HEK293 (cell line): Measurements from ENCODE around the gene ABL2.

Experiments
- CTCF ChIA-PET: fragments of 350-600 bp; formaldehyde crosslinking; extraction: SDS; loops from one replicate; lab custom pipeline; 2021; ENCODE audit warnings: antibody characterized with exemption; lab: Yijun Ruan, JAX
- POLR2A ChIA-PET: fragments of 300-600 bp; formaldehyde crosslinking; extraction: SDS; loops from one replicate; lab custom pipeline; 2020; ENCODE audit warnings: antibody characterized with exemption, inconsistent platforms; lab: Yijun Ruan, JAX
- H3K27ac ChIP-seq: fragments of 200-500 bp; sonication (Bioruptor generic); 2 replicates; pipeline ENCODE4 v1.5.1; 2014; ENCODE audit warnings: low read depth, low read length, control low read depth, inconsistent platforms; ENCODE audit errors: extremely low read depth
- H3K36me3 ChIP-seq, 2 experiments: fragments of 200-500 bp in 1 of 2; sonication (Bioruptor generic) in 1 of 2; 1 replicate in 1 of 2; 2 replicates in 1 of 2; pipeline ENCODE4 v1.5.1; 2014 to 2017; ENCODE audit warnings: inconsistent platforms in 2 of 2, low read length in 2 of 2; ENCODE audit not compliant: control insufficient read depth in 2 of 2, insufficient read depth in 1 of 2
- H3K4me1 ChIP-seq: fragments of 200-500 bp; sonication (Bioruptor generic); 2 replicates; pipeline ENCODE4 v1.5.1; 2014; ENCODE audit warnings: mild to moderate bottlenecking, low read length, inconsistent platforms; ENCODE audit not compliant: control insufficient read depth, insufficient read depth
- H3K4me3 ChIP-seq: 2 replicates; pipeline ENCODE4 v1.5.1; 2011; ENCODE audit warnings: low read depth, mild to moderate bottlenecking, control low read depth, low read length, moderate library complexity
- H3K9me3 ChIP-seq: fragments of 200-500 bp; sonication (Bioruptor generic); 2 replicates; pipeline ENCODE4 v1.5.1; 2014; ENCODE audit warnings: low read depth, low read length, inconsistent platforms; ENCODE audit not compliant: control insufficient read depth, insufficient read depth
- SP7 ChIP-seq: fragments of 450-650 bp; formaldehyde crosslinking; IDR thresholded peaks from 2 replicates; pipeline ENCODE4 v1.5.1; 2016; ENCODE audit warnings: missing biosample characterization, missing genetic modification characterization
- ZNF157 ChIP-seq: fragments of 450-650 bp; formaldehyde crosslinking; IDR thresholded peaks from 2 replicates; pipeline ENCODE4 v1.5.1; 2016; ENCODE audit warnings: missing biosample characterization, missing genetic modification characterization
- ZNF16 ChIP-seq: fragments of 450-650 bp; formaldehyde crosslinking; IDR thresholded peaks from 2 replicates; pipeline ENCODE4 v1.5.1; 2016; ENCODE audit warnings: low read depth, missing biosample characterization, missing genetic modification characterization
- ZNF175 ChIP-seq: fragments of 450-650 bp; formaldehyde crosslinking; IDR thresholded peaks from 2 replicates; pipeline ENCODE4 v1.5.1; 2016; ENCODE audit warnings: missing biosample characterization, missing genetic modification characterization
- ZNF24 ChIP-seq: fragments of 450-650 bp; formaldehyde crosslinking; IDR thresholded peaks from 2 replicates; pipeline ENCODE4 v1.5.1; 2016; ENCODE audit warnings: missing biosample characterization, missing genetic modification characterization
- ZNF350 ChIP-seq: fragments of 450-650 bp; formaldehyde crosslinking; IDR thresholded peaks from 2 replicates; pipeline ENCODE4 v1.5.0; 2017; ENCODE audit warnings: missing biosample characterization, mild to moderate bottlenecking, missing genetic modification characterization
- ZNF37A ChIP-seq: fragments of 450-650 bp; IDR thresholded peaks from 2 replicates; pipeline ENCODE4 v1.5.1; 2018; ENCODE audit warnings: missing biosample characterization, missing genetic modification characterization
- ZNF423 ChIP-seq: fragments of 450-650 bp; formaldehyde crosslinking; IDR thresholded peaks from 2 replicates; pipeline ENCODE4 v1.5.1; 2016; ENCODE audit warnings: missing biosample characterization, missing genetic modification characterization
- ZNF501 ChIP-seq: fragments of 450-650 bp; formaldehyde crosslinking; IDR thresholded peaks from 2 replicates; pipeline ENCODE4 v1.5.1; 2016; ENCODE audit warnings: missing biosample characterization, missing genetic modification characterization
- ZNF585B ChIP-seq: fragments of 450-650 bp; formaldehyde crosslinking; IDR thresholded peaks from 2 replicates; pipeline ENCODE4 v1.5.1; 2016; ENCODE audit warnings: missing biosample characterization, missing genetic modification characterization
- ZNF621 ChIP-seq: fragments of 450-650 bp; formaldehyde crosslinking; IDR thresholded peaks from 2 replicates; pipeline ENCODE4 v1.5.1; 2017; ENCODE audit warnings: missing biosample characterization, missing genetic modification characterization
- ZNF654 ChIP-seq: fragments of 450-650 bp; formaldehyde crosslinking; IDR thresholded peaks from 2 replicates; pipeline ENCODE4 v1.5.1; 2016; ENCODE audit warnings: low read depth, missing biosample characterization, missing genetic modification characterization
- ZNF768 ChIP-seq: fragments of 450-650 bp; formaldehyde crosslinking; IDR thresholded peaks from 2 replicates; pipeline ENCODE4 v1.5.1; 2018; ENCODE audit warnings: missing biosample characterization, mild to moderate bottlenecking, missing genetic modification characterization
- ZNF837 ChIP-seq: fragments of 450-650 bp; formaldehyde crosslinking; IDR thresholded peaks from 2 replicates; pipeline ENCODE4 v1.5.1; 2016; ENCODE audit warnings: missing biosample characterization, missing genetic modification characterization
- ZXDB ChIP-seq: fragments of 450-650 bp; formaldehyde crosslinking; IDR thresholded peaks from 2 replicates; pipeline ENCODE4 v1.5.1; 2016; ENCODE audit warnings: missing biosample characterization, missing genetic modification characterization
- TF ChIP-seq, protein P1 (sequence below): sonication (generic); formaldehyde crosslinking; IDR thresholded peaks from 2 replicates; pipeline ENCODE4 v1.8.1; 2022; ENCODE audit warnings: mild to moderate bottlenecking, moderate library complexity, missing genetic modification reagents
- TF ChIP-seq, protein P2 (sequence below): fragments of 450-650 bp; formaldehyde crosslinking; IDR thresholded peaks from 2 replicates; pipeline ENCODE4 v1.5.1; 2016; ENCODE audit warnings: missing biosample characterization, missing genetic modification characterization
- TF ChIP-seq, protein P3 (sequence below): fragments of 450-650 bp; formaldehyde crosslinking; IDR thresholded peaks from 2 replicates; pipeline ENCODE4 v1.5.1; 2017; ENCODE audit warnings: missing biosample characterization, missing genetic modification characterization
- TF ChIP-seq, protein P4 (sequence below): fragments of 450-650 bp; formaldehyde crosslinking; IDR thresholded peaks from 2 replicates; pipeline ENCODE4 v1.5.1; 2016; ENCODE audit warnings: missing biosample characterization, missing genetic modification characterization

ABL2 gene

DNA sequence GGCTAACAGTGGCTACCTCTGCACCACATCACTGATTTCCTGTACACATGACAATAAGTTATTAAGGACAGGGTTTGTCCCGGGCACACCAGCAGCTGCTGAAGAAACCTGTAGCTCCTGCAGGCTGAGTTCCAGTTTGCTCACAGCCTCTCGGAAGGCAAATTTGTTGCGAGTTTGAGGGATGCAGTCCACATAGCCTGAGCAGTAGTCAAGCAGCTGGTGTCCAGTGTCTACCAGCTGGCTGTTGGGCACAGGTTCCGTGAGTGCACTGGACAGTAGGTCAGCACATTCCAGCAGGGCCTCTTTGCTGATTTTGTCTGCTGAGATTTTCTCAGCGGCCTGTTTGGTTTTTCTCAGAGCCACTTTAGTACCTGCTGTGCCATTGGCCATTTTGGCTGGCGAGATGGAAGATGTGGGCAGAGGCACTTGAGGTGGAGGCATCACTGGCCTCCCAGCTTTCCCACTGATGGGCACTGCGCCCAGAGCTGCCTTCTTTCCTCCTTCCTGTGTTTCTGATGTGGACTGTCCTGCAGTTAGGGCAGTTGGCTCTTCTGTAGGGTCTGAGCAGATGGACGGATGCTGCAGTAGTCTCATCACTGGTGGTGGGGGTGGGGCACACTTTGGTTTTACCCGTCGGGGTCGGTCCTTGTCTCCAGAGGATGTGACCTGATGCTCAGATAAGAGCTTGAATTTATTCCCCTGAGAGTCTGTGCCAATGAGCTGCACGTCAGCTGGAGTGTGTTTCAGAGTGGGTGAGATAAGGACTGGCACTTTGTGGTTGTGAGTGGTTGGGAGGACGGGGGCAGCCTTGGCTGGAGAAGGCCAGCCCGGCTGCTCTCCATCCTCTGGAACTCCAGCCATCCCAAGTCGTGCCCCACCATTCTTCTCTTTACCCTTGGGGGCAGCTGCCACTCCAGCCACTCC is 121.5 kb downstream of the ABL2 start:
- no peak overlapping the region for H3K27ac ChIP-seq

DNA sequence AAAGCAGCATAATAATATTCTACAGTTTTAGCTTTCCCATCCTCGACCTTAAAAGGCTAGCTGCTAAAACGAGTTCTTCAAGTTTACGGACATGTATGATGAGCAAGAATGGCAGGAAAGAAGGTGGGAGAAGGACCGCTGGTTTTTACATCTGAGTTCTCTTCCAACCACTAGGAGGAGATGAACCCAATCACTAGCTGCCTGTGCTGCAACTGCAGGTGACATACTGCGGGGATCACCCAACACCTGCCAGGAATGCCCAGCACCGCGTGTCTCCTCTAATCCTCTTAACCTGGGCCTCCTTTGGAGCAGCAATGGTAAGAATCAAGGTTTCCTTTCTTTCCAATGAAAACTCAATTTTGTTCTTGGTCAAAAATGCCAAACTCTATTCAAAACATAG is 124.1 kb downstream of the ABL2 start:
- Histone ChIP-seq H3K36me3 (peaks cover 0 to 45% of the 10 kb centered on the region in 2 experiments; a peak in 2 of 3 replicates), H3K4me1 (no peaks in the 10 kb centered on the region), H3K9me3 (no peaks in the 10 kb centered on the region), H3K4me3 (no peak overlapping the region), H3K27ac (no peak overlapping the region)
- ChIA-PET CTCF (interaction anchor here (0.6 to 1.9 kb wide), 5 partner anchors 15 to 466 kb away, joined by 3 to 5 read pairs (median 4); no protein-coding TSS in a partner anchor), POLR2A (no interaction called here)
- TF ChIP-seq ZNF768 (no peak), ZNF350 (tag by site-specific recombination) (no peak), ZNF16 (tag by site-specific recombination) (no peak)
- TF ChIP-seq, protein P1, sequence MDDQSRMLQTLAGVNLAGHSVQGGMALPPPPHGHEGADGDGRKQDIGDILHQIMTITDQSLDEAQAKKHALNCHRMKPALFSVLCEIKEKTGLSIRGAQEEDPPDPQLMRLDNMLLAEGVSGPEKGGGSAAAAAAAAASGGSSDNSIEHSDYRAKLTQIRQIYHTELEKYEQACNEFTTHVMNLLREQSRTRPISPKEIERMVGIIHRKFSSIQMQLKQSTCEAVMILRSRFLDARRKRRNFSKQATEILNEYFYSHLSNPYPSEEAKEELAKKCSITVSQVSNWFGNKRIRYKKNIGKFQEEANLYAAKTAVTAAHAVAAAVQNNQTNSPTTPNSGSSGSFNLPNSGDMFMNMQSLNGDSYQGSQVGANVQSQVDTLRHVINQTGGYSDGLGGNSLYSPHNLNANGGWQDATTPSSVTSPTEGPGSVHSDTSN (CRISPR knock-in tag) = no peak

More for the DNA sequence above, 121.5 kb downstream of the ABL2 start:
- ChIA-PET POLR2A (no interaction called here), CTCF (interaction anchor here (0.6 to 0.9 kb wide), 2 partner anchors 17 to 77 kb away, joined by 3 read pairs; no protein-coding TSS in a partner anchor)
- TF ChIP-seq, protein P2, sequence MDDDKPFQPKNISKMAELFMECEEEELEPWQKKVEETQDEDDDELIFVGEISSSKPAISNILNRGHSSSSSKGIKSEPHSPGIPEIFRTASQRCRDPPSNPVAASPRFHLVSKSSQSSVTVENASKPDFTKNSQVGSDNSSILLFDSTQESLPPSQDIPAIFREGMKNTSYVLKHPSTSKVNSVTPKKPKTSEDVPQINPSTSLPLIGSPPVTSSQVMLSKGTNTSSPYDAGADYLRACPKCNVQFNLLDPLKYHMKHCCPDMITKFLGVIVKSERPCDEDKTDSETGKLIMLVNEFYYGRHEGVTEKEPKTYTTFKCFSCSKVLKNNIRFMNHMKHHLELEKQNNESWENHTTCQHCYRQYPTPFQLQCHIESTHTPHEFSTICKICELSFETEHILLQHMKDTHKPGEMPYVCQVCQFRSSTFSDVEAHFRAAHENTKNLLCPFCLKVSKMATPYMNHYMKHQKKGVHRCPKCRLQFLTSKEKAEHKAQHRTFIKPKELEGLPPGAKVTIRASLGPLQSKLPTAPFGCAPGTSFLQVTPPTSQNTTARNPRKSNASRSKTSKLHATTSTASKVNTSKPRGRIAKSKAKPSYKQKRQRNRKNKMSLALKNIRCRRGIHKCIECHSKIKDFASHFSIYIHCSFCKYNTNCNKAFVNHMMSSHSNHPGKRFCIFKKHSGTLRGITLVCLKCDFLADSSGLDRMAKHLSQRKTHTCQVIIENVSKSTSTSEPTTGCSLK (tag by site-specific recombination) = no peak
- no peak for TF ChIP-seq ZNF24
- TF ChIP-seq SP7 (tag by site-specific recombination) = no peak
- no peak for TF ChIP-seq ZNF175 (tag by site-specific recombination)
- TF ChIP-seq ZNF837 (tag by site-specific recombination) = no peak
- TF ChIP-seq, protein P3, sequence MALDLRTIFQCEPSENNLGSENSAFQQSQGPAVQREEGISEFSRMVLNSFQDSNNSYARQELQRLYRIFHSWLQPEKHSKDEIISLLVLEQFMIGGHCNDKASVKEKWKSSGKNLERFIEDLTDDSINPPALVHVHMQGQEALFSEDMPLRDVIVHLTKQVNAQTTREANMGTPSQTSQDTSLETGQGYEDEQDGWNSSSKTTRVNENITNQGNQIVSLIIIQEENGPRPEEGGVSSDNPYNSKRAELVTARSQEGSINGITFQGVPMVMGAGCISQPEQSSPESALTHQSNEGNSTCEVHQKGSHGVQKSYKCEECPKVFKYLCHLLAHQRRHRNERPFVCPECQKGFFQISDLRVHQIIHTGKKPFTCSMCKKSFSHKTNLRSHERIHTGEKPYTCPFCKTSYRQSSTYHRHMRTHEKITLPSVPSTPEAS (tag by site-specific recombination) = no peak
- no peak for TF ChIP-seq ZNF621 (tag by site-specific recombination)
- no peak for TF ChIP-seq ZNF37A (tag by site-specific recombination)
- TF ChIP-seq ZNF585B (tag by site-specific recombination) = no peak
- TF ChIP-seq ZNF423 (tag by site-specific recombination) = no peak
- no peak for TF ChIP-seq ZNF16 (tag by site-specific recombination)
- TF ChIP-seq, protein P4, sequence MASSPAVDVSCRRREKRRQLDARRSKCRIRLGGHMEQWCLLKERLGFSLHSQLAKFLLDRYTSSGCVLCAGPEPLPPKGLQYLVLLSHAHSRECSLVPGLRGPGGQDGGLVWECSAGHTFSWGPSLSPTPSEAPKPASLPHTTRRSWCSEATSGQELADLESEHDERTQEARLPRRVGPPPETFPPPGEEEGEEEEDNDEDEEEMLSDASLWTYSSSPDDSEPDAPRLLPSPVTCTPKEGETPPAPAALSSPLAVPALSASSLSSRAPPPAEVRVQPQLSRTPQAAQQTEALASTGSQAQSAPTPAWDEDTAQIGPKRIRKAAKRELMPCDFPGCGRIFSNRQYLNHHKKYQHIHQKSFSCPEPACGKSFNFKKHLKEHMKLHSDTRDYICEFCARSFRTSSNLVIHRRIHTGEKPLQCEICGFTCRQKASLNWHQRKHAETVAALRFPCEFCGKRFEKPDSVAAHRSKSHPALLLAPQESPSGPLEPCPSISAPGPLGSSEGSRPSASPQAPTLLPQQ (tag by site-specific recombination) = no peak
- TF ChIP-seq ZNF501 (tag by site-specific recombination) = no peak
- no peak for TF ChIP-seq ZNF157 (tag by site-specific recombination)
- no peak for TF ChIP-seq ZNF654 (tag by site-specific recombination)
- no peak for TF ChIP-seq ZXDB (tag by site-specific recombination)
- Histone ChIP-seq H3K4me1 (no peaks in the 10 kb centered on the region), H3K4me3 (no peak overlapping the region), H3K36me3 (peaks cover 3 to 54% of the 10 kb centered on the region in 2 experiments; a peak in 2 of 3 replicates), H3K9me3 (no peaks in the 10 kb centered on the region)
